GM12878 (cell line): ENCODE results near the gene PCBD1.

ENCODE experiments used
- EP300 ChIP-seq, 2 experiments: fragments of 150-350 bp in 1 of 2; IDR thresholded peaks; 2 replicates each; pipeline ENCODE4 v1.6.1; 2011 to 2012; ENCODE audit warnings: low read depth in 2 of 2, low read length in 2 of 2, borderline replicate concordance in 1 of 2, improper control_type of control experiment in 1 of 2, inconsistent platforms in 1 of 2; ENCODE audit not compliant: control insufficient read depth in 1 of 2
- FOXK2 ChIP-seq: fragments of 450-650 bp; IDR thresholded peaks from 2 replicates; pipeline ENCODE4 v1.6.1; 2017; ENCODE audit warnings: mild to moderate bottlenecking, moderate library complexity
- FOXM1 ChIP-seq: IDR thresholded peaks from 2 replicates; pipeline ENCODE4 v1.6.1; 2012; ENCODE audit warnings: low read depth, mild to moderate bottlenecking, inconsistent platforms, low read length, moderate library complexity
- KDM1A ChIP-seq: fragments of 200-600 bp; sonication (generic); IDR thresholded peaks from 2 replicates; pipeline ENCODE4 v1.6.1; 2016; ENCODE audit warnings: borderline replicate concordance
- NFYB ChIP-seq: IDR thresholded peaks from 2 replicates; pipeline ENCODE4 v1.6.1; 2011; ENCODE audit warnings: low read depth, mild to moderate bottlenecking, low read length, improper control_type of control experiment, moderate library complexity; ENCODE audit not compliant: insufficient read depth
- RFX5 ChIP-seq: IDR thresholded peaks from 2 replicates; pipeline ENCODE4 v1.6.1; 2011; ENCODE audit warnings: low read depth, low read length, improper control_type of control experiment
- SUPT20H ChIP-seq: IDR thresholded peaks from 2 replicates; pipeline ENCODE4 v1.6.1; 2011; ENCODE audit warnings: low read depth, mild to moderate bottlenecking, low read length, moderate library complexity, borderline replicate concordance; ENCODE audit not compliant: control insufficient read depth
- SUZ12 ChIP-seq: fragments of 200-600 bp; sonication (generic); IDR thresholded peaks from one replicate; pipeline ENCODE4 v1.6.1; 2018; ENCODE audit warnings: antibody characterized with exemption, mild to moderate bottlenecking; ENCODE audit not compliant: unreplicated experiment
- TF ChIP-seq, protein P1 (sequence below), 3 experiments: IDR thresholded peaks in 2 of 3; conservative IDR thresholded peaks in 1 of 3; 2 replicates each; pipeline ENCODE4 v1.5.1; 2011; ENCODE audit warnings: low read depth in 3 of 3, low read length in 3 of 3, mild to moderate bottlenecking in 3 of 3, control low read depth in 2 of 3, moderate library complexity in 2 of 3, inconsistent platforms in 1 of 3, mixed read lengths in 1 of 3; ENCODE audit not compliant: control insufficient read depth in 2 of 3, insufficient read depth in 1 of 3; ENCODE audit errors: extremely low read depth in 1 of 3
- TF ChIP-seq, protein P2 (sequence below): IDR thresholded peaks from 2 replicates; pipeline ENCODE4 v1.6.1; 2011; ENCODE audit warnings: low read depth, low read length, improper control_type of control experiment, borderline replicate concordance
- TF ChIP-seq, protein P3 (sequence below): IDR thresholded peaks from 2 replicates; pipeline ENCODE4 v1.6.1; 2012; ENCODE audit warnings: mild to moderate bottlenecking, low read depth, low read length

DNA sequence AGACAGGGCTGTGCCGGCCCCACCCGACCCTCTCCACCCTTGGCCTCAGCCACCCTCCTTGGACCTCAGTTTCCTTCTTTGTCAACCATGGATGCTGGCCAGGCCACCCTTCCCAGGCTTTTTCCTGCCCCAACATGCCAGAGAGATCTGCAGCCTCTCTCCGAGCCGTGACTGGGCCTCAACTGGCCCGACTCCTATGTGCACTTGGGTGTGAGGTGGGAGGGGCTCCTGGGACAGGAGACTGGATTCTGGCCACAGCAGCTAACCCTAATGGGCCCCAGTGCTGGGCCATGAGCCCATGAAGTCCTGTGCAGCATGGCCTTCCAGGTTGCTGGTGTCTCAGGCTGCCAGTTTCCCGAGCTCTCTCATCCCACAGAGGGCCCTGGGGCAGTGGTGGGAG is 47.7 kb upstream of the PCBD1 start:
- TF ChIP-seq KDM1A (no peak), SUPT20H (no peak), NFYB (no peak), FOXM1 (no peak), EP300 (IDR thresholded peaks at IDR 0.05; ENCODE audit: borderline replicate concordance in 1 of 2, control insufficient read depth in 1 of 2, low read depth in 2 of 2, low read length in 2 of 2) (no peak), SUZ12 (no peak), FOXK2 (no peak), RFX5 (no peak)
- TF ChIP-seq, protein P1, sequence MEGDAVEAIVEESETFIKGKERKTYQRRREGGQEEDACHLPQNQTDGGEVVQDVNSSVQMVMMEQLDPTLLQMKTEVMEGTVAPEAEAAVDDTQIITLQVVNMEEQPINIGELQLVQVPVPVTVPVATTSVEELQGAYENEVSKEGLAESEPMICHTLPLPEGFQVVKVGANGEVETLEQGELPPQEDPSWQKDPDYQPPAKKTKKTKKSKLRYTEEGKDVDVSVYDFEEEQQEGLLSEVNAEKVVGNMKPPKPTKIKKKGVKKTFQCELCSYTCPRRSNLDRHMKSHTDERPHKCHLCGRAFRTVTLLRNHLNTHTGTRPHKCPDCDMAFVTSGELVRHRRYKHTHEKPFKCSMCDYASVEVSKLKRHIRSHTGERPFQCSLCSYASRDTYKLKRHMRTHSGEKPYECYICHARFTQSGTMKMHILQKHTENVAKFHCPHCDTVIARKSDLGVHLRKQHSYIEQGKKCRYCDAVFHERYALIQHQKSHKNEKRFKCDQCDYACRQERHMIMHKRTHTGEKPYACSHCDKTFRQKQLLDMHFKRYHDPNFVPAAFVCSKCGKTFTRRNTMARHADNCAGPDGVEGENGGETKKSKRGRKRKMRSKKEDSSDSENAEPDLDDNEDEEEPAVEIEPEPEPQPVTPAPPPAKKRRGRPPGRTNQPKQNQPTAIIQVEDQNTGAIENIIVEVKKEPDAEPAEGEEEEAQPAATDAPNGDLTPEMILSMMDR (IDR thresholded peaks at IDR 0.05 in 2 of 3, conservative IDR thresholded peaks at IDR 0.05 in 1 of 3; ENCODE audit: control insufficient read depth in 2 of 3, extremely low read depth in 1 of 3, insufficient read depth in 1 of 3, low read depth in 3 of 3, low read length in 3 of 3): no peak
- TF ChIP-seq, protein P2, sequence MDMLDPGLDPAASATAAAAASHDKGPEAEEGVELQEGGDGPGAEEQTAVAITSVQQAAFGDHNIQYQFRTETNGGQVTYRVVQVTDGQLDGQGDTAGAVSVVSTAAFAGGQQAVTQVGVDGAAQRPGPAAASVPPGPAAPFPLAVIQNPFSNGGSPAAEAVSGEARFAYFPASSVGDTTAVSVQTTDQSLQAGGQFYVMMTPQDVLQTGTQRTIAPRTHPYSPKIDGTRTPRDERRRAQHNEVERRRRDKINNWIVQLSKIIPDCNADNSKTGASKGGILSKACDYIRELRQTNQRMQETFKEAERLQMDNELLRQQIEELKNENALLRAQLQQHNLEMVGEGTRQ: no peak
- TF ChIP-seq, protein P3, sequence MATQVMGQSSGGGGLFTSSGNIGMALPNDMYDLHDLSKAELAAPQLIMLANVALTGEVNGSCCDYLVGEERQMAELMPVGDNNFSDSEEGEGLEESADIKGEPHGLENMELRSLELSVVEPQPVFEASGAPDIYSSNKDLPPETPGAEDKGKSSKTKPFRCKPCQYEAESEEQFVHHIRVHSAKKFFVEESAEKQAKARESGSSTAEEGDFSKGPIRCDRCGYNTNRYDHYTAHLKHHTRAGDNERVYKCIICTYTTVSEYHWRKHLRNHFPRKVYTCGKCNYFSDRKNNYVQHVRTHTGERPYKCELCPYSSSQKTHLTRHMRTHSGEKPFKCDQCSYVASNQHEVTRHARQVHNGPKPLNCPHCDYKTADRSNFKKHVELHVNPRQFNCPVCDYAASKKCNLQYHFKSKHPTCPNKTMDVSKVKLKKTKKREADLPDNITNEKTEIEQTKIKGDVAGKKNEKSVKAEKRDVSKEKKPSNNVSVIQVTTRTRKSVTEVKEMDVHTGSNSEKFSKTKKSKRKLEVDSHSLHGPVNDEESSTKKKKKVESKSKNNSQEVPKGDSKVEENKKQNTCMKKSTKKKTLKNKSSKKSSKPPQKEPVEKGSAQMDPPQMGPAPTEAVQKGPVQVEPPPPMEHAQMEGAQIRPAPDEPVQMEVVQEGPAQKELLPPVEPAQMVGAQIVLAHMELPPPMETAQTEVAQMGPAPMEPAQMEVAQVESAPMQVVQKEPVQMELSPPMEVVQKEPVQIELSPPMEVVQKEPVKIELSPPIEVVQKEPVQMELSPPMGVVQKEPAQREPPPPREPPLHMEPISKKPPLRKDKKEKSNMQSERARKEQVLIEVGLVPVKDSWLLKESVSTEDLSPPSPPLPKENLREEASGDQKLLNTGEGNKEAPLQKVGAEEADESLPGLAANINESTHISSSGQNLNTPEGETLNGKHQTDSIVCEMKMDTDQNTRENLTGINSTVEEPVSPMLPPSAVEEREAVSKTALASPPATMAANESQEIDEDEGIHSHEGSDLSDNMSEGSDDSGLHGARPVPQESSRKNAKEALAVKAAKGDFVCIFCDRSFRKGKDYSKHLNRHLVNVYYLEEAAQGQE: no peak
